ENCODE measurements around the gene LACTB.

DNA sequence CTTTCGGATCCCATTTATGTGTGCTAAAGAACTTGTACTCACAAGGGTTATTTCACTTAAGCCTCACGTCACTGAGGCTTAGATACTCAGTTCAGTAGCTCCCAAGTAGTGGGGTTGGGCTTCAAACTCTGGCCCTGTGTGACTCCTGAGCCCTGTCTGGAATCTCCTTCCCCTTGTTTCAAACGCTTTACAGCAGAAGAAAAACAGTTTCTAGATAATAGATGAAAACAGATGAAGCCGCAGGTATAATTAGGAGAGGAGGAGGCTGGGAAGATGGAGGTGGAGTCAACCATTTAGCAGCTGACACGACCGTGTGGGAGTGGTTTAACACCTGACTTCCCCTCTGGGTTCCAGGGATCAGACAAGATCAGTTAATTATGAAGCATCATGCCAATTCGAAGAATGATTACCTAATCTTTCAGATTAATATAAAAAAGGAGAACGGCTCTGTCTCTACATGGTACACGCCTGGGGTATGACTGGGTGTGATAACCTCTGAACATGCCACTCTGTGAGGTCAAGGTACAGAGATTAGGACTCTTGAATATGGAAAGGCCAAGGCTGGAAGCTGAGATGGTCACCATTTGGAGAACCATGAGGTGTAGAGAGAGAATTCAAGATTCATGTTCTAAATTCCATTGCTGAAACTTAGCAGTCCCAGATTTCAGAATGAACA is 48.0 kb upstream of the LACTB start:
- TF ChIP-seq, protein P1, sequence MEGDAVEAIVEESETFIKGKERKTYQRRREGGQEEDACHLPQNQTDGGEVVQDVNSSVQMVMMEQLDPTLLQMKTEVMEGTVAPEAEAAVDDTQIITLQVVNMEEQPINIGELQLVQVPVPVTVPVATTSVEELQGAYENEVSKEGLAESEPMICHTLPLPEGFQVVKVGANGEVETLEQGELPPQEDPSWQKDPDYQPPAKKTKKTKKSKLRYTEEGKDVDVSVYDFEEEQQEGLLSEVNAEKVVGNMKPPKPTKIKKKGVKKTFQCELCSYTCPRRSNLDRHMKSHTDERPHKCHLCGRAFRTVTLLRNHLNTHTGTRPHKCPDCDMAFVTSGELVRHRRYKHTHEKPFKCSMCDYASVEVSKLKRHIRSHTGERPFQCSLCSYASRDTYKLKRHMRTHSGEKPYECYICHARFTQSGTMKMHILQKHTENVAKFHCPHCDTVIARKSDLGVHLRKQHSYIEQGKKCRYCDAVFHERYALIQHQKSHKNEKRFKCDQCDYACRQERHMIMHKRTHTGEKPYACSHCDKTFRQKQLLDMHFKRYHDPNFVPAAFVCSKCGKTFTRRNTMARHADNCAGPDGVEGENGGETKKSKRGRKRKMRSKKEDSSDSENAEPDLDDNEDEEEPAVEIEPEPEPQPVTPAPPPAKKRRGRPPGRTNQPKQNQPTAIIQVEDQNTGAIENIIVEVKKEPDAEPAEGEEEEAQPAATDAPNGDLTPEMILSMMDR (IDR thresholded peaks at IDR 0.05) = no peak
- TF ChIP-seq, protein P2, sequence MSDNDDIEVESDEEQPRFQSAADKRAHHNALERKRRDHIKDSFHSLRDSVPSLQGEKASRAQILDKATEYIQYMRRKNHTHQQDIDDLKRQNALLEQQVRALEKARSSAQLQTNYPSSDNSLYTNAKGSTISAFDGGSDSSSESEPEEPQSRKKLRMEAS (CRISPR knock-in tag; IDR thresholded peaks at IDR 0.05) = no peak
- TF ChIP-seq, protein P3, sequence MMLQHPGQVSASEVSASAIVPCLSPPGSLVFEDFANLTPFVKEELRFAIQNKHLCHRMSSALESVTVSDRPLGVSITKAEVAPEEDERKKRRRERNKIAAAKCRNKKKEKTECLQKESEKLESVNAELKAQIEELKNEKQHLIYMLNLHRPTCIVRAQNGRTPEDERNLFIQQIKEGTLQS (CRISPR knock-in tag; conservative IDR thresholded peaks at IDR 0.05) = no peak
